ENCODE results near the gene LMAN1L.

The LMAN1L gene

DNA sequence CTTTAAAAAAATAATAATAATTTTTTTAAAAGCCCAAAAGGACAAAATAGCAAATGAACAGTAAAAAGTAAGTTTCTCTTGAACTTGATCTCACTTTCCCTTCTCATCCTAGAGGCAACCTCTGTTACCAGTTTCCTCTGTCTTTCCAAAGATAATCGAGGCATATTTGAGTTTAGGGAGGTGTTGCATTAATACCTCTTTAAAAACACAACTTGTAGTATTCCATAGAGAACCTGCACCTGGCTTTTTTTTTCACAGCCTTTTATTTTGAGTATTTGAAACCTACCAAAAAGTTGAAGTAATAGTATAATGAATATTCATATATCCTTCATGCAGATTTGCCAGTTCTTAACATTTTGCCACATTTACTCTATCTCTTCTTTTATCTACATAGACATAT is 21.6 kb upstream of the LMAN1L start:
- H2BK5ac ChIP-seq (ENCODE audit: low read length) = no peak overlapping the region
- no peak overlapping the region for H3K4me3 ChIP-seq (ENCODE audit: low read length)
- H3K4ac ChIP-seq (ENCODE audit: low read depth, low read length) = no peak overlapping the region
- no peak overlapping the region for H3K9ac ChIP-seq (ENCODE audit: low read length)
- no peak overlapping the region for H4K8ac ChIP-seq (ENCODE audit: low read depth, low read length)
- peaks cover 11% of the 10 kb centered on the region for H3K79me2 ChIP-seq (ENCODE audit: control insufficient read depth, insufficient read depth, low read length)
- no peaks in the 10 kb centered on the region for H3K27me3 ChIP-seq (ENCODE audit: insufficient read depth, low read length, poor library complexity)
- no peak for DNase-seq
- H2AK5ac ChIP-seq (ENCODE audit: low read length) = no peak overlapping the region
- H3K4me1 ChIP-seq (ENCODE audit: control insufficient read depth, low read depth, low read length) = peaks cover 8% of the 10 kb centered on the region
- peaks cover 34% of the 10 kb centered on the region for H3K79me1 ChIP-seq (ENCODE audit: low read length)
- no peak overlapping the region for H2BK120ac ChIP-seq (ENCODE audit: low read depth, low read length)
- H3K18ac ChIP-seq (ENCODE audit: low read length) = no peak overlapping the region
- H4K5ac ChIP-seq (ENCODE audit: low read length) = no peak overlapping the region
- no peaks in the 10 kb centered on the region for H3K36me3 ChIP-seq (ENCODE audit: control insufficient read depth, insufficient read depth, low read length)
- no peak overlapping the region for H3K23ac ChIP-seq (ENCODE audit: low read length)
- H2BK15ac ChIP-seq (replicated peaks; ENCODE audit: low read depth) = no peak overlapping the region
- no peak overlapping the region for H3K4me2 ChIP-seq (ENCODE audit: low read length)
- no CpG with 5 or more reads among the region's 1 CpG for WGBS (ENCODE audit: extremely low coverage, insufficient coverage, low lambda C conversion rate)
- H3K27ac ChIP-seq (ENCODE audit: low read depth, low read length) = no peak overlapping the region
- no peak overlapping the region for H3K56ac ChIP-seq (ENCODE audit: low read length)

DNA sequence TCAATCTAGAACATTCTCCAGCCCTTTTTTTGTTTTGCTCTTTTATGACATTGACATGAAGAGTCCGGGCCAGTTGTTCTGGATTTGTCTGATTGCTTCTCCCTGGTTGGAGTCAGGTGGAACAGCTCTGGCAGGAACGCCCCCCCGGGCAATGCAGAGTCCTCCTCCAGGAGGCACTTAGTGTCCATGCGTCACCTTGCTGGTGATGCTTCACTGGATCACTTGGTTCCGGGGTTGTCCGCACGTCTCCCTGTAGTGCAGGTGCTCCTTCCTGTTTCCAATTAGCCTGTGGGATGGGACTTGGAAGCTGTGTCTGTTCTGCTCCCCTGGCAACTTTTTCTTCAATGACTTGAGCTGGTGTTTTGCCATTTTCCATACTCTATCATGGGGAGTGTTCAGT is 21.0 kb upstream of the LMAN1L start:
- no peaks in the 10 kb centered on the region for H3K27me3 ChIP-seq (ENCODE audit: insufficient read depth, low read length, poor library complexity)
- no peak overlapping the region for H2BK15ac ChIP-seq (replicated peaks; ENCODE audit: low read depth)
- H3K23ac ChIP-seq (ENCODE audit: low read length) = no peak overlapping the region
- H2BK5ac ChIP-seq (ENCODE audit: low read length) = no peak overlapping the region
- no peak overlapping the region for H3K9ac ChIP-seq (ENCODE audit: low read length)
- H3K4me2 ChIP-seq (ENCODE audit: low read length) = no peak overlapping the region
- H3K18ac ChIP-seq (ENCODE audit: low read length) = no peak overlapping the region
- H3K79me1 ChIP-seq (ENCODE audit: low read length) = peaks cover 32% of the 10 kb centered on the region
- H3K27ac ChIP-seq (ENCODE audit: low read depth, low read length) = no peak overlapping the region
- H3K56ac ChIP-seq (ENCODE audit: low read length) = no peak overlapping the region
- no peaks in the 10 kb centered on the region for H3K36me3 ChIP-seq (ENCODE audit: control insufficient read depth, insufficient read depth, low read length)
- no peak overlapping the region for H2AK5ac ChIP-seq (ENCODE audit: low read length)
- no peak overlapping the region for H2BK120ac ChIP-seq (ENCODE audit: low read depth, low read length)
- no peak overlapping the region for H4K5ac ChIP-seq (ENCODE audit: low read length)
- no CpG with 5 or more reads among the region's 7 CpGs for WGBS (ENCODE audit: extremely low coverage, insufficient coverage, low lambda C conversion rate)
- H3K4ac ChIP-seq (ENCODE audit: low read depth, low read length) = no peak overlapping the region
- H3K79me2 ChIP-seq (ENCODE audit: control insufficient read depth, insufficient read depth, low read length) = peaks cover 8% of the 10 kb centered on the region
- no peak overlapping the region for H4K8ac ChIP-seq (ENCODE audit: low read depth, low read length)
- no peak overlapping the region for H3K4me3 ChIP-seq (ENCODE audit: low read length)
- DNase-seq = no peak
- H3K4me1 ChIP-seq (ENCODE audit: control insufficient read depth, low read depth, low read length) = peaks cover 8% of the 10 kb centered on the region

DNA sequence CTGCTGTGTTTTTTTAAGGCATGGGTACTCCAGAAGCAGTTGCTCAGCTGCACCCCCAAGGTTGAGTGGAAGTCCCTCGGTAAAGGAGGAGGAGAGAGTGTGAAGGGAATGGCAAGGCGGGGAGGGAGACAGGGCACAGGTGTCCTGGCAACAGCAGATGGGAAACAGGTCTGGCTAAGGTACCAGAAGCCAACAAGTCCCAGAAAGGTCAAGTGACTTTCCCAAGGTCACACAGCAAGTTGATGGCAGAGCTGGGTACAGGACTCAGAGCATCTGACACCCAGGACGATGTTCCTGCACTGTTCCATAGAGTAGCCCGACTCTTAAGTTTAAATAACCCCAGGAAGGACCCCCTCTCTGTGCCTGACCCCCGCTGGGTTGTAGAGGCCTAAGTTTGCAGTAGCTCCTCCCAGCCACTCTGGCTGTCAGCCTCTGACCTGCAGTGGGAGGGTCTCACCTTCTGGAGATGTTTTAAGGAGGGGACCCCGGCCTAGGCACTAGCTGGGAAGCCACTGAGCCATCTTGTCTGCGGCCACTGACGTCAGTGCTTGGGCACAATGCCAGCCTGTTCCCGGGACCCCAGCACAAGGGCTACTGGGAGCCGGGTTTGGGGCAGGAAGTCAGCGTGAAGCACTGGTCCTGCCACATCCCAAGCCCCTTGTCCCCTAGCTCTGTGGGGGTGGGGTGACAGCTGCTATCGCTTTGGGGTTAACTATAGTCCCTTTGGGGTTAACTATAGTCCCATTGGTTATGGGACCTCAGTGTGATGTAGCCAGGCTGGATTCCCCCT is 20.2 kb upstream of the LMAN1L start:
- no peak overlapping the region for H3K56ac ChIP-seq (ENCODE audit: low read length)
- WGBS (ENCODE audit: extremely low coverage, insufficient coverage, low lambda C conversion rate) = no CpG with 5 or more reads among the region's 12 CpGs
- no peak for DNase-seq

DNA sequence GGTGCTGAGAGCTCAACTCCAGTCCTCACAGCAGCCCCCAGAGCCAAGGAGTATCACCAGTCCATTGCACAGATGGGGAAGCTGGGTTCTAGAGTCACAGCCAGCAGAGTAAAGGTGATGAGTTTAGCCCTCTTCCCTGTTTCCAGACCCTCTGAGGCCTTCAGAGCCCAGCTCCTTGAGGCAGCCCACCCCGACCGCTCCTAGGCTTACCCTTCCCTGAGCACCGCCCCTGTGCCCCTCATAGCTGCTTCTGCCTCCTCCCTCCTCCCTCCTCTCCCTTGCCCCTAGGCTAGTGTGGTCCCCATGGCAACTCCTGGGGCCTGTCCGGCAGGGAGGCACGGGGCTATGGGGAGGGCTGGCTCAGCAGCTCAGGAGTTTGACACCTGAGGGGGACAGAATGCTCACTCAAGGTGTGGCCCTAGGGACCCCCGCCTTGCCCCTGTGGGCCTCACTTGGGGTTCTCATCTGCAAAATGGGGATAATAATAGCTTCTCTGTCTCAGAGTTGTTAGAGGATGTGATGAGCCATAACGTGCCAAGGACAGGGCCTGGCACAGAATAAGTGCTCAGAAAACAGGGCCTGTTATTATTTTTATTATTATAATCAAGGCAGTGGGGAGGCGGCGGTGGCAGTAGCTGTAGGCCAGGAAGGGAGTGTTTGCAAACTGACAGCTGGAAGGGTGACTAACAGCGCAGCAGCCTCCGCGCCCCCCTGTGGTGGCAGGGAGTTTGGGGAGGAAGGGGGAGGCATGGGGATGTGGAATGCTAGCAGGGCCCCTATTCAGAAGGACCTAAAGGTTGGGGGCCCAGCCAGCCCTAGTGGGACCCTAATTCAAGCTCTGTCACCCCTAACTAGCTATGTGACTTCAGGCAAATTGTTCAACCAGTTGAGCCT is 19.3 kb upstream of the LMAN1L start:
- Histone ChIP-seq H3K4ac (ENCODE audit: low read depth, low read length) (no peak overlapping the region), H3K27me3 (ENCODE audit: insufficient read depth, low read length, poor library complexity) (no peaks in the 10 kb centered on the region), H2AK5ac (ENCODE audit: low read length) (no peak overlapping the region), H3K4me2 (ENCODE audit: low read length) (no peak overlapping the region), H3K79me2 (ENCODE audit: control insufficient read depth, insufficient read depth, low read length) (peaks cover 8% of the 10 kb centered on the region), H2BK5ac (ENCODE audit: low read length) (no peak overlapping the region), H4K5ac (ENCODE audit: low read length) (no peak overlapping the region), H3K4me1 (ENCODE audit: control insufficient read depth, low read depth, low read length) (peaks cover 4% of the 10 kb centered on the region), H2BK15ac (replicated peaks; ENCODE audit: low read depth) (no peak overlapping the region), H3K23ac (ENCODE audit: low read length) (no peak overlapping the region), H3K27ac (ENCODE audit: low read depth, low read length) (no peak overlapping the region), H2BK120ac (ENCODE audit: low read depth, low read length) (no peak overlapping the region), H4K8ac (ENCODE audit: low read depth, low read length) (no peak overlapping the region), H3K18ac (ENCODE audit: low read length) (no peak overlapping the region), H3K79me1 (ENCODE audit: low read length) (peaks cover 26% of the 10 kb centered on the region), H3K4me3 (ENCODE audit: low read length) (no peak overlapping the region), H3K56ac (ENCODE audit: low read length) (no peak overlapping the region), H3K9ac (ENCODE audit: low read length) (no peak overlapping the region), H3K36me3 (ENCODE audit: control insufficient read depth, insufficient read depth, low read length) (no peaks in the 10 kb centered on the region)
- WGBS (ENCODE audit: extremely low coverage, insufficient coverage, low lambda C conversion rate) = no CpG with 5 or more reads among the region's 12 CpGs
- DNase-seq = no peak

More for the DNA sequence above, 20.2 kb upstream of the LMAN1L start:
- Histone ChIP-seq H2BK15ac (replicated peaks; ENCODE audit: low read depth) (no peak overlapping the region), H3K27me3 (ENCODE audit: insufficient read depth, low read length, poor library complexity) (no peaks in the 10 kb centered on the region), H3K79me1 (ENCODE audit: low read length) (peaks cover 28% of the 10 kb centered on the region), H3K4me1 (ENCODE audit: control insufficient read depth, low read depth, low read length) (peaks cover 8% of the 10 kb centered on the region), H3K4me3 (ENCODE audit: low read length) (no peak overlapping the region), H3K18ac (ENCODE audit: low read length) (no peak overlapping the region), H3K27ac (ENCODE audit: low read depth, low read length) (no peak overlapping the region), H3K9ac (ENCODE audit: low read length) (no peak overlapping the region), H2BK120ac (ENCODE audit: low read depth, low read length) (no peak overlapping the region), H4K8ac (ENCODE audit: low read depth, low read length) (no peak overlapping the region), H2BK5ac (ENCODE audit: low read length) (no peak overlapping the region), H3K4me2 (ENCODE audit: low read length) (no peak overlapping the region), H3K4ac (ENCODE audit: low read depth, low read length) (no peak overlapping the region), H2AK5ac (ENCODE audit: low read length) (no peak overlapping the region), H3K36me3 (ENCODE audit: control insufficient read depth, insufficient read depth, low read length) (no peaks in the 10 kb centered on the region), H4K5ac (ENCODE audit: low read length) (no peak overlapping the region), H3K79me2 (ENCODE audit: control insufficient read depth, insufficient read depth, low read length) (peaks cover 8% of the 10 kb centered on the region), H3K23ac (ENCODE audit: low read length) (no peak overlapping the region)

DNA sequence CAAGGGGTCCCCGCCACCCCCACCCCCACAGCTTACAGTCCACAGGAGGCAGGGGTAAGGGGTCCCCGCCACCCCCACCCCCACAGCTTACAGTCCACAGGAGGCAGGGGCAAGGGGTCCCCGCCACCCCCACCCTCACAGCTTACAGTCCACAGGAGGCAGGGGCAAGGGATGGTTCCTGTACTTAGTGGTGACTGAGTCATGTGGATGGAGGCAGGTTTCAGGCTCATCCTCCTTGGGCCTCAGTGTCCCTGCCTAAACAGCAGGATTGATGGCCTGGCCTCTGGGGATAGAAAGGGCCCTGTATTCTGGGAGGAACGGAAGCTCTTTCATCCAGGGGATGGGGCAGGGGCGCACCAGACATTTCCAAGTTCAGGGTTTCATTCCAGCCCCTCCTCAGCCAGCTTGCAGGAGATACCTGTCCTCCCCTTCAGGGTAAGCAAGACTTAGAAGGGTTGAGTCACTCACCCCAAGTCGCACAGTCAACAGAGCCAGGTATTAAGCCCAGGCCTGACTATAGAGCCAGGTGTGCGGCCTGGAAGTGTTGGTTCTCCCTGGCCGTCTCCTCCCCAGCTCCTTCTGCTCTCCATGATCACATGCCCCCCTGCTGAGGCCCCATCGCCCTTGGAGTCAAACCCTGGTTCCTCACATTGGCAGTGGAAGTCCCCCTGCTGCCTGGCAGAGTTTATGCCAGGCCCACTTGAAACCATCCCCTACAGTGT is 18.2 kb upstream of the LMAN1L start:
- no peak overlapping the region for H2AK5ac ChIP-seq (ENCODE audit: low read length)
- no peak overlapping the region for H3K18ac ChIP-seq (ENCODE audit: low read length)
- H3K4me2 ChIP-seq (ENCODE audit: low read length) = no peak overlapping the region
- no peaks in the 10 kb centered on the region for H3K36me3 ChIP-seq (ENCODE audit: control insufficient read depth, insufficient read depth, low read length)
- no CpG with 5 or more reads among the region's 9 CpGs for WGBS (ENCODE audit: extremely low coverage, insufficient coverage, low lambda C conversion rate)
- H3K27ac ChIP-seq (ENCODE audit: low read depth, low read length) = no peak overlapping the region
- no peak overlapping the region for H3K4me3 ChIP-seq (ENCODE audit: low read length)
- no peak overlapping the region for H3K9ac ChIP-seq (ENCODE audit: low read length)
- no peak for DNase-seq
- H2BK15ac ChIP-seq (replicated peaks; ENCODE audit: low read depth) = no peak overlapping the region
- H2BK5ac ChIP-seq (ENCODE audit: low read length) = no peak overlapping the region
- no peaks in the 10 kb centered on the region for H3K4me1 ChIP-seq (ENCODE audit: control insufficient read depth, low read depth, low read length)
- no peak overlapping the region for H3K56ac ChIP-seq (ENCODE audit: low read length)
- no peak overlapping the region for H4K8ac ChIP-seq (ENCODE audit: low read depth, low read length)
- H3K27me3 ChIP-seq (ENCODE audit: insufficient read depth, low read length, poor library complexity) = no peaks in the 10 kb centered on the region
- peaks cover 21% of the 10 kb centered on the region for H3K79me1 ChIP-seq (ENCODE audit: low read length)
- no peak overlapping the region for H3K4ac ChIP-seq (ENCODE audit: low read depth, low read length)
- peaks cover 6% of the 10 kb centered on the region for H3K79me2 ChIP-seq (ENCODE audit: control insufficient read depth, insufficient read depth, low read length)
- no peak overlapping the region for H2BK120ac ChIP-seq (ENCODE audit: low read depth, low read length)
- no peak overlapping the region for H3K23ac ChIP-seq (ENCODE audit: low read length)
- H4K5ac ChIP-seq (ENCODE audit: low read length) = no peak overlapping the region
